ENCODE data around the gene OR10A2.

DNA sequence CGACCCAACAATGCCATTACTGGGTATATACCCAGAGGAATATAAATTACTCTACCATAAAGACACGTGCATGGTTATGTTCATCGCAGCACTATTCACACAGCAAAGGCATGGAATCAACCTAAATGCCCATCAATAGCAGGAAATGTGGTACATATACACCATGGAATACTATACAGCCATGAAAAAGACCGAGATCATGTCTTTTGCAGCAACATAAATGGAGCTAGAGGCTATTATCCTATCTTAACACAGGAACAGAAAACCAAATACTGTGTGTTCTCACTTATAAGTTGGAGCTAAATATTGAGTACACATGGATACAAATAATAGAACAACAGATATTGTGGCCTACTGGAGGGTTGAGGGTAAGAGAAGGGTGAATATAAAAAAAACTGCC is 26.0 kb downstream of the OR10A2 start:
- TF ChIP-seq POLR2A (IDR thresholded peaks at IDR 0.05): no peak
- TF ChIP-seq, protein P1, sequence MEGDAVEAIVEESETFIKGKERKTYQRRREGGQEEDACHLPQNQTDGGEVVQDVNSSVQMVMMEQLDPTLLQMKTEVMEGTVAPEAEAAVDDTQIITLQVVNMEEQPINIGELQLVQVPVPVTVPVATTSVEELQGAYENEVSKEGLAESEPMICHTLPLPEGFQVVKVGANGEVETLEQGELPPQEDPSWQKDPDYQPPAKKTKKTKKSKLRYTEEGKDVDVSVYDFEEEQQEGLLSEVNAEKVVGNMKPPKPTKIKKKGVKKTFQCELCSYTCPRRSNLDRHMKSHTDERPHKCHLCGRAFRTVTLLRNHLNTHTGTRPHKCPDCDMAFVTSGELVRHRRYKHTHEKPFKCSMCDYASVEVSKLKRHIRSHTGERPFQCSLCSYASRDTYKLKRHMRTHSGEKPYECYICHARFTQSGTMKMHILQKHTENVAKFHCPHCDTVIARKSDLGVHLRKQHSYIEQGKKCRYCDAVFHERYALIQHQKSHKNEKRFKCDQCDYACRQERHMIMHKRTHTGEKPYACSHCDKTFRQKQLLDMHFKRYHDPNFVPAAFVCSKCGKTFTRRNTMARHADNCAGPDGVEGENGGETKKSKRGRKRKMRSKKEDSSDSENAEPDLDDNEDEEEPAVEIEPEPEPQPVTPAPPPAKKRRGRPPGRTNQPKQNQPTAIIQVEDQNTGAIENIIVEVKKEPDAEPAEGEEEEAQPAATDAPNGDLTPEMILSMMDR (IDR thresholded peaks at IDR 0.05): no peak
- no peak for TF ChIP-seq EP300 (IDR thresholded peaks at IDR 0.05)

All from ovary (tissue), 3 donors.